A549 treated with Hydrocortisone at 1 μM for 4 hours (cell line): Measurements from ENCODE around the gene FLVCR2. TPM values are rescaled to one million over a fixed set of nuclear protein-coding genes. Genes with fewer than 3 reads are reported as not detected.

Experiments used
- total RNA-seq: library from RNA; stranded (reverse); fragments of 200-300 nt; extraction: Qiagen RNA extraction; gene quantifications from 5 replicates; pipeline ENCODE4 v1.2.3, GENCODE V29; 2022

Gene FLVCR2
- total RNA-seq: 11.1 to 14.2 TPM (median 12.5 TPM) in 5 replicates

DNA sequence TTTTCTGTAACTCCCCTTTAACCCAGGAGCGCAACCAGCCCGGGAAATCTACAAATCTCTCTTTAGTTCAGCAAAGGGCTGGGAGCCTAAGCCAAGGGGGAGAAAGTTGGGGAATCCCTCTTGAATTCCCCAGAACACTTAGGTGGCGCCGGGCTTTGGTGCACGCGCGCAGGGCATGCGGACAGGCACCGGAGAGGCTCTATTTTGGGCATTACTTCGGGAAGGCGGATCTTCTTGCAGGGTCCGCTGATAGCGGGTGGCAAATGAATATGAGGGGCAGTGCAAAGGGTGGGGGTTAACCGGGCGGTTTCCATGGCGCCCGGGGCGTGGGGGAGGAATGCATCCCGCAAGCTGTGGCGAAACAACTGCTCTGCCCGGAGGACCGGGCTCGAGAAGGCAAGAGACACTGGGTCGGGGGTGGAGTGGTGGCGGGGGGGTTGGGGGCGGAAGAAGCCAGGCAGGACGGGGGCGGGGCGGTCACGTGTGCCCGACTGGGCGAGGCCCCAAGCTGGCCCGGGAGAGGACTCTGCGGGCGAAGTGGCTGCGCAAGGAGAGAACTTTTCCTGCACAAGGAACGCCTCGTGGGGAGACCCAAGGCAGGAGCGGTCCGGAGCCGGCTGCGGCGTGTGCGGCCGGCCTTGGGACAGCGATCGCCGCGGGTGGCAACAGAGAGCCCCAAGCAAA lies at the start of gene FLVCR2:
FLVCR2 (plus strand) TSS at position 519 of the 684 bp plus-strand sequence. CDS start 353 bp downstream, outside the sequence.

DNA sequence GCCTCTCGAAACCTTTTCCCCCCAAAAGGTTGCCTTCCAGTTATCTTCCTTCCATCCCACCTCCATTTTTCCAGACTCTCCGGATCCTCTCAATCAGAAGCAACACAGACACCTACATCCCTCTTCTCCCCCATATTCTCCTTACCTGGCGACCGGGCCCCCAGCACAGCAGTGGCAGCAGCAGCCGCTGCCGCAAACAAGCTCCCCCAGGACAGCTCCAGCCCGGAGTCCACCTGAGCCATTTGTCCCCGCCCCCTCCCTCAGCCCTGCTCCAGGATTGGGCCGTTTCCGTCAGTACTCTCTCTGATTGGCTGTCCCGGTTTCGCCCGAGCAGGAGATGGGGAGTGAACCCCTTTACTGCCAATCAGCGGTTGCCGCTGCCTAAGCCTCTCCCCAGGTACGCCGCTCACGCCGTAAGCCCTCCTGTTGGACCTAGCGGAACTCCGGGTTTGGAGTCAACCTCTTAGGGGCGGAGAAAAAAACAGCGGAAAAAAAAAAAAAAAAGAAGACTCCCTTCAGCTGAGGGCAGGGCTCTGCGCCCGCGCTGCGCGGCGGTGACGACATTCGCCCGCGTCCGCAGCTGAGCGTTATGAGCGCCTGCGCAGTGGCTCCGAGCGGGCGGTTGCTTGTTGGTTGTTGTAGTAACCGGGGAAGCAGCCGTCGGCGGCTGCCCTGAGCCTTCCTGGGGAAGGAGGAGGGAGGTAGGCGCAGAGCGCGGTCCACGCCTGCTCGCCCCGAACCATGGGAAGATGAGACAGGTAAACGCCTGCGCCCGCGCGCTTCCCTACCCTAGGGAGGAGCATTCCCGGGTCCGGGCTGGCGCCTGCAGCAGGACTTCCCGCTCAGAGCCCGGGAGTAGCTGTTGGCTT lies 82.4 kb downstream of the FLVCR2 start, which contains the start of the genes ERG28 and TTLL5:
ERG28 (minus strand) TSS at position 247 of the 869 bp plus-strand sequence. CDS start 3,374 bp downstream, outside the sequence.
TTLL5 (plus strand) TSS at position 617 of the 869 bp plus-strand sequence. CDS start 1,904 bp downstream, outside the sequence.

Other genes starting within 250 kb of the FLVCR2 start
- gene JDP2, start 150.6 kb upstream of the FLVCR2 start, total RNA-seq: 26.3 to 39.7 TPM (median 36.0 TPM) in 5 replicates
- 0.10 TPM in 1 of 5 replicates, not detected in the others for gene BATF, start 56.2 kb upstream of the FLVCR2 start, total RNA-seq
- 12.2 to 17.0 TPM (median 16.5 TPM) in 5 replicates for gene ERG28, start 82.3 kb downstream of the FLVCR2 start, total RNA-seq
- 11.5 to 14.8 TPM (median 12.6 TPM) in 5 replicates for gene TTLL5, start 82.6 kb downstream of the FLVCR2 start, total RNA-seq